Activated CD8-positive, alpha-beta T cell treated with anti-CD3 and anti-CD28 coated beads for 36 hours (primary cell): ENCODE results near the gene ASRGL1. TPM values are rescaled to one million over a fixed set of nuclear protein-coding genes. Genes with fewer than 3 reads are reported as not detected.
"Not testable (repeated sequence)": the region's sequence is repeated elsewhere in the genome, so short reads cannot be mapped to it uniquely, and the experiment has no call there.

Experiments
- ATAC-seq: fragments of 200-7000 bp; cut with Tn5 transposase; one replicate; pipeline ENCODE4 v1.10.0; 2021; ENCODE audit warnings: mild to moderate bottlenecking, moderate library complexity
- CTCF ChIA-PET: fragments of 350-600 bp; sonication (Branson Sonifier 250); formaldehyde crosslinking; loops from one replicate; lab custom pipeline; 2021; ENCODE audit warnings: antibody characterized with exemption; lab: Charles Lee
- POLR2A ChIA-PET: fragments of 350-600 bp; sonication (Branson Sonifier 250); formaldehyde crosslinking; loops from one replicate; lab custom pipeline; 2021; ENCODE audit warnings: antibody characterized with exemption; lab: Charles Lee
- DNase-seq: peaks from one replicate; pipeline ENCODE4 v3.0.0-alpha.2; 2020
- H3K27ac Mint-ChIP-seq: one replicate; pipeline ENCODE4 v1.8.0; 2021; ENCODE audit warnings: mild to moderate bottlenecking, mixed read lengths
- H3K27me3 Mint-ChIP-seq: one replicate; pipeline ENCODE4 v1.8.0; 2021; ENCODE audit warnings: mixed read lengths
- H3K36me3 Mint-ChIP-seq: one replicate; pipeline ENCODE4 v1.8.0; 2021; ENCODE audit warnings: low read depth, mixed read lengths
- H3K4me1 Mint-ChIP-seq: one replicate; pipeline ENCODE4 v1.8.0; 2021; ENCODE audit warnings: low read depth, mixed read lengths
- H3K4me3 Mint-ChIP-seq: one replicate; pipeline ENCODE4 v1.8.0; 2021; ENCODE audit warnings: mild to moderate bottlenecking, moderate library complexity, mixed read lengths
- H3K9me3 Mint-ChIP-seq: one replicate; pipeline ENCODE4 v1.8.0; 2021; ENCODE audit warnings: mixed read lengths
- intact Hi-C: fragments of 100-400 bp; cut with micrococcal nuclease; formaldehyde crosslinking; loops from one replicate; pipeline ENCODE4 v1.10.0; 2022
- total RNA-seq, 2 experiments: library from RNA; stranded (reverse); gene quantifications; one replicate each; pipeline ENCODE4 v1.2.3, GENCODE V29; 2021
- TF ChIP-seq, protein P1 (sequence below): fragments of 200-600 bp; IDR thresholded peaks from one replicate; pipeline ENCODE4 v1.8.0; 2022; ENCODE audit warnings: antibody characterized with exemption, mild to moderate bottlenecking

The ASRGL1 gene
- total RNA-seq, 2 experiments from 2014 or later: 6.4 to 6.7 TPM

DNA sequence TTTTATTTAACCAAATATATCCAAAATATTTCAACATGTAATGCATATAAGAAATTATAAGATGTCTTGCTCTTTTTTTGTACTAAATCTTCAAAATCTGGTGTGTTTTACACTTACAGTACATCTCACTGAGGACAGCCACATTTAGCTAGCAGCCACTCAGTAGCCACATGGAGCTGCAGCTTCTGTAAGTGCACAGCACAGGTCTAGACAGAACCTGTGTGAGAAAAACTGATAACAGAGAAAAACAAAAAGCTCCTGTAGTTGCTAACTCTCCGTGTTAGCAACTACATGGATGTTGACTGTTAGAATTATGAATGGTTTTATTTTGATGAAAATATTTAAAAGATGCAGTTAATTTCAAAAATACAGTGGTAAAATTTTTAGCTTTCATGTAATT is 22.2 kb downstream of the ASRGL1 start:
- ATAC-seq (no peak), DNase-seq (no peak)
- no peaks in the 10 kb centered on the region for H3K4me1 Mint-ChIP-seq
- TF ChIP-seq, protein P1, sequence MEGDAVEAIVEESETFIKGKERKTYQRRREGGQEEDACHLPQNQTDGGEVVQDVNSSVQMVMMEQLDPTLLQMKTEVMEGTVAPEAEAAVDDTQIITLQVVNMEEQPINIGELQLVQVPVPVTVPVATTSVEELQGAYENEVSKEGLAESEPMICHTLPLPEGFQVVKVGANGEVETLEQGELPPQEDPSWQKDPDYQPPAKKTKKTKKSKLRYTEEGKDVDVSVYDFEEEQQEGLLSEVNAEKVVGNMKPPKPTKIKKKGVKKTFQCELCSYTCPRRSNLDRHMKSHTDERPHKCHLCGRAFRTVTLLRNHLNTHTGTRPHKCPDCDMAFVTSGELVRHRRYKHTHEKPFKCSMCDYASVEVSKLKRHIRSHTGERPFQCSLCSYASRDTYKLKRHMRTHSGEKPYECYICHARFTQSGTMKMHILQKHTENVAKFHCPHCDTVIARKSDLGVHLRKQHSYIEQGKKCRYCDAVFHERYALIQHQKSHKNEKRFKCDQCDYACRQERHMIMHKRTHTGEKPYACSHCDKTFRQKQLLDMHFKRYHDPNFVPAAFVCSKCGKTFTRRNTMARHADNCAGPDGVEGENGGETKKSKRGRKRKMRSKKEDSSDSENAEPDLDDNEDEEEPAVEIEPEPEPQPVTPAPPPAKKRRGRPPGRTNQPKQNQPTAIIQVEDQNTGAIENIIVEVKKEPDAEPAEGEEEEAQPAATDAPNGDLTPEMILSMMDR: no peak
- no peak overlapping the region for H3K4me3 Mint-ChIP-seq
- no peaks in the 10 kb centered on the region for H3K27me3 Mint-ChIP-seq
- CTCF ChIA-PET: interaction anchor here (1.2 to 1.8 kb wide), 4 partner anchors 14 to 35 kb away, joined by 4 to 6 read pairs (median 6); no protein-coding TSS in a partner anchor
- no peak overlapping the region for H3K27ac Mint-ChIP-seq
- POLR2A ChIA-PET: interaction anchor here (0.5 kb wide), 1 partner anchor 127 kb away, joined by 4 read pairs; no protein-coding TSS in a partner anchor
- no peaks in the 10 kb centered on the region for H3K9me3 Mint-ChIP-seq
- intact Hi-C loops: no loop called here
- no peaks in the 10 kb centered on the region for H3K36me3 Mint-ChIP-seq

DNA sequence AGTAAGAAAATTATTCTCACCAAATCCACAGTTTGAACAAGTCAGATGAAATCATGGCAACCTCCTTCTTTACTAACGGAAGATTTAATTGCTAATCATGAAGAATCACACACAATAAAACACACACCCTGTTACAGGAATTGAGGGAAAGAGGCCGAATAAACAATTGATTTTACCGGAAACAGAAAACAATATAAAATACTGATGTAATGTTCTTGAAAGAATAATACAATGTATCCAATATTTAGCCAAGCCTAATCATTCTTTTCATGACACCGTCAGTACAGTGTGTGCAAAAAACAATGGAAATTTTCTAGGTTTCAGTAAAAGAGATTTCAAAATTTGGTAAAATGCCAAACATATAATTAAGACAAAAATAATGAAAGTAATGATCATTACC is 23.4 kb downstream of the ASRGL1 start:
- ChIA-PET CTCF (interaction anchor here (0.7 to 1.8 kb wide), 5 partner anchors 13 to 56 kb away, joined by 3 to 6 read pairs (median 6); no protein-coding TSS in a partner anchor), POLR2A (interaction anchor here (0.7 kb wide), 1 partner anchor 828 kb away, joined by 4 read pairs; no protein-coding TSS in a partner anchor)
- Mint-ChIP-seq H3K36me3 (no peaks in the 10 kb centered on the region), H3K9me3 (no peaks in the 10 kb centered on the region), H3K4me1 (no peaks in the 10 kb centered on the region), H3K27me3 (no peaks in the 10 kb centered on the region), H3K27ac (no peak overlapping the region), H3K4me3 (no peak overlapping the region)
- DNase-seq: no peak
- TF ChIP-seq, protein P1: no peak
- ATAC-seq: no peak
- intact Hi-C loops: no loop called here

DNA sequence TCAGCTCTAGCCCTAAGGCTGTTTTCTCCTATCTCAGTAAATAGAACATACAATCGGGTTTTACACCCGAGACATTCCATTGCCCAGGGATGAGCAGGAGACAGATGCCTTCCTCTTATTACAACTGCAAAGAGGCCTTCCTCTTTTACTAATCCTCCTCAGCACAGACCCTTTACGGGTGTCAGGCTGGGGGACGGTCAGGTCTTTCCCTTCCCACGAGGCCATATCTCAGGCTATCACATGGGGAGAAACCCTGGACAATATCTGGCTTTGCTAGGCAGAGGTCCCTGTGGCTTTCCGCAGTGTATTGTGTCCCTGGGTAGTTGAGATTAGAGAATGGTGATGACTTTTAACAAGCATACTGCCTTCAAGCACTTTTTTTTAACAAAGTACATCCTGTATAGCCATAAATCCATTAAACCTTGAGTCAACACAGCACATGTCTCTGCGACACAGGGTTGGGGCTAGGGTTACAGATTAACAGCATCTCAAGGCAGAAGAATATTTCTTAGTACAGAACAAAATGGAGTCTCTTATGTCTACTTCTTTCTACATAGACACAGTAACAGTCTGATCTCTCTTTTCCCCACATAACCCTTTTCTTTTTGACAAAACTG is 31.7 kb downstream of the ASRGL1 start:
- H3K4me1 Mint-ChIP-seq: peaks cover 11% of the 10 kb centered on the region
- H3K9me3 Mint-ChIP-seq, ATAC-seq, H3K36me3 Mint-ChIP-seq, H3K27ac Mint-ChIP-seq, intact Hi-C loops, H3K4me3 Mint-ChIP-seq, POLR2A ChIA-PET, DNase-seq, H3K27me3 Mint-ChIP-seq: not testable (repeated sequence)
- CTCF ChIA-PET: interaction anchor here (0.8 kb wide), 1 partner anchor 28 kb away, joined by 4 read pairs; no protein-coding TSS in a partner anchor

DNA sequence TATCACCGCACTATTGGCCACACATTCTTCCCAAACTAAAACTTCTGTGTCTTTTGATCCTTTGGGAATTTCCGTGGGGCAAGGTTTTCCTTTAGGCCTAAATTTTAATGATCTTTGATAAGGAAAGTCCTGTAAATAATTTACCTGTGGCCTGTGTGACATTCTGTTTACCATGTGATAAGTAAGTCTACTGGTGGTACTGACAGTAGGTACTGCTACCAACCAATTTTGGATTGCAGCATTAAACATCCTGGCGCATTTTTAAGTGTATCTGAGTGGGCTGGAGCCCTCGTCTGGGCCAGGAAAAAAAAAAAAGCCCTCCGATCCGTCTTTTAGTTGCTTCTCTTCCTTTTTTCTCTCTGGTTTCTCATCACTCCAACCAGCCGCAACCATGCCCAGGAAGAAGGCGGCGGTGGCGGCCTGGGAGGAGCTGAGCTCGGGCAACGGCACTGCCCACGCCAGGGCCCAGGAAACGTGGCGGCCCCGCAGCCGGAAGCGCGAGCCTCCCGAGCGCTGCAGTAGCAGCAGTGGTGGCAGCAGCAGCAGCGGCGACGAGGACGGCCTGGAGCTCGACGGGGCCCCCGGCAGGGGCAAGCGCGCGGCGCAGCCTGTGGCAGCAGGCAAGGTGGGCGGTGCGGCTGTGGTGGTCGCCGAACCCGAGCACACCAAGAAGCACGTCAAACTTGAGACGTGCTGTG is 33.6 kb downstream of the ASRGL1 start:
- intact Hi-C loops: no loop called here
- TF ChIP-seq, protein P1: no peak
- POLR2A ChIA-PET: no interaction called here
- Mint-ChIP-seq H3K4me1 (peaks cover 11% of the 10 kb centered on the region), H3K4me3 (peak overlapping the region; percentile 32), H3K27ac (peak overlapping the region; percentile 85), H3K27me3 (no peaks in the 10 kb centered on the region), H3K36me3 (no peaks in the 10 kb centered on the region), H3K9me3 (no peaks in the 10 kb centered on the region)
- CTCF ChIA-PET: no interaction called here
- ATAC-seq (peak; percentile 89), DNase-seq (peak; percentile 55)

DNA sequence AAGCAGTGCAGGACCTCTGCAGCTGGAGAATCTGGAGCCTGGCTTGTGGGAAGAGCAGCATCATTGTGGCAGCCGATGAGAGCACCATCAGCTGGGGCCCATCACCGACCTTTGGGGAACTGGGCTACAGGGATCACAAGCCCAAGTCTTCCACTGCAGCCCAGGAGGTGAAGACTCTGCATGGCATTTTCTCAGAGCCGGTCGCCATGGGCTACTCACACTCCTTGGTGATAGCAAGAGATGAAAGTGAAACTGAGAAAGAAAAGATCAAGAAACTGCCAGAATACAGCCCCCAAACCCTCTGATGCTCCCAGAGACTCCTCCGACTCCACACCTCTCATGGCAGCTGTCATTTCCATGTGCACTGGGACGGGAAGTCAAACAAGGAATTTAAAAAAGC is 35.6 kb downstream of the ASRGL1 start:
- Mint-ChIP-seq H3K4me1 (peaks cover 11% of the 10 kb centered on the region), H3K4me3 (no peak overlapping the region), H3K27me3 (no peaks in the 10 kb centered on the region), H3K36me3 (no peaks in the 10 kb centered on the region), H3K27ac (no peak overlapping the region), H3K9me3 (no peaks in the 10 kb centered on the region)
- TF ChIP-seq, protein P1: no peak
- ATAC-seq (peak; percentile 41), DNase-seq (peak; percentile 27)
- CTCF ChIA-PET: interaction anchor here (1.5 to 1.7 kb wide), 2 partner anchors 13 to 32 kb away, joined by 6 read pairs; no protein-coding TSS in a partner anchor
- intact Hi-C loops: no loop called here
- POLR2A ChIA-PET: no interaction called here
